Transverse colon (tissue), 4 donors: Measurements from ENCODE around the gene GRIN2A. TPM values are rescaled to one million over a fixed set of nuclear protein-coding genes. Genes with fewer than 3 reads are reported as not detected.

Source experiments
- DNase-seq: peaks from one replicate; pipeline ENCODE4 v3.0.0-alpha.2; 2019
- H3K27ac ChIP-seq, 4 donors: fragments of 200-600 bp; sonication (generic); 2 replicates each; pipeline ENCODE4 v1.5.1; 2016 to 2018; ENCODE audit warnings: inconsistent platforms in 4 of 4
- H3K27me3 ChIP-seq: fragments of 200-600 bp; sonication (generic); 2 replicates; pipeline ENCODE4 v1.5.1; 2017; ENCODE audit warnings: inconsistent platforms
- H3K36me3 ChIP-seq, 4 donors: fragments of 200-600 bp; sonication (generic); 2 replicates each; pipeline ENCODE4 v1.5.1; 2017 to 2019; ENCODE audit warnings: inconsistent platforms in 4 of 4
- H3K4me1 ChIP-seq, 4 donors: fragments of 200-600 bp; sonication (generic); 2 replicates each; pipeline ENCODE4 v1.5.1; 2017 to 2020; ENCODE audit warnings: inconsistent platforms in 4 of 4
- H3K4me3 ChIP-seq, 4 donors: fragments of 200-600 bp; sonication (generic); 1 replicate in 1 of 4; 2 replicates in 3 of 4; pipeline versions ENCODE4 v1.5.1 to v1.6.1; 2017 to 2019; ENCODE audit warnings: inconsistent platforms in 4 of 4
- H3K9me3 ChIP-seq, 2 donors: fragments of 200-600 bp; sonication (generic); 2 replicates each; pipeline ENCODE4 v1.5.1; 2017 to 2019; ENCODE audit warnings: inconsistent platforms in 2 of 2
- CTCF ChIP-seq, 5 experiments: fragments of 200-600 bp in 3 of 5; fragments of 450-650 bp in 2 of 5; sonication (generic) in 3 of 5; IDR thresholded peaks; 1 replicate in 2 of 5; 2 replicates in 3 of 5; pipeline ENCODE4 v1.5.1; 2016 to 2017; ENCODE audit warnings: antibody characterized with exemption in 5 of 5, inconsistent platforms in 3 of 5, mild to moderate bottlenecking in 2 of 5, moderate library complexity in 1 of 5
- EP300 ChIP-seq: sonication (generic); formaldehyde crosslinking; IDR thresholded peaks from one replicate; pipeline ENCODE4 v1.6.1; 2017; ENCODE audit warnings: antibody characterized with exemption, low read depth
- POLR2A ChIP-seq: fragments of 450-650 bp; IDR thresholded peaks from one replicate; pipeline ENCODE4 v1.6.1; 2016; ENCODE audit warnings: antibody characterized with exemption, mild to moderate bottlenecking, moderate library complexity
- POLR2AphosphoS5 ChIP-seq, 3 donors: sonication (generic); formaldehyde crosslinking; IDR thresholded peaks; one replicate each; pipeline ENCODE4 v1.6.1; 2016; ENCODE audit warnings: antibody characterized with exemption in 3 of 3
- WGBS, 2 donors: methylation state at CpG; one replicate each; pipeline ENCODE4 v1.1.5; 2018; ENCODE audit warnings: low coverage in 1 of 2; 5-methylcytosine and 5-hydroxymethylcytosine counted together
- in situ Hi-C, 4 donors: fragments of 200-750 bp; cut with MboI; loops; one replicate each; pipeline versions ENCODE4 v1.15.0 to v1.15.1; 2017; ENCODE audit warnings: low sequenced_read_pairs in 3 of 4, low pct_ligation_motif_present in 1 of 4, low pct_unique_long_range_greater_than_20kb in 1 of 4
- intact Hi-C: fragments of 100-400 bp; cut with DNase I; formaldehyde crosslinking; loops from one replicate; pipeline ENCODE4 v1.15.1; 2023; ENCODE audit warnings: low total_unique reads
- total RNA-seq, 4 donors: library from RNA; depleted of rRNA; stranded (reverse); fragments of >200 nt; gene quantifications; one replicate each; pipeline ENCODE4 v1.1.0, GENCODE V29; 2016

GRIN2A gene
- total RNA-seq, 4 donors from 2014 or later: 0.14 to 0.37 (median 0.18) TPM

- H3K4me1 ChIP-seq: no peaks in the 10 kb centered on the region
- no peaks in the 10 kb centered on the region for H3K27me3 ChIP-seq
- H3K9me3 ChIP-seq: no peaks in the 10 kb centered on the region
- no peak overlapping the region for H3K27ac ChIP-seq
- in situ Hi-C loops (no loop called here), intact Hi-C loops (no loop called here)
- H3K36me3 ChIP-seq: no peaks in the 10 kb centered on the region
- WGBS, 2 donors: 66% methylated on average over 6 of the region's 6 CpGs; no CpG with 5 or more reads in 1 of the 2 donors
- no peak for DNase-seq
- no peak for TF ChIP-seq EP300
- no peak for TF ChIP-seq CTCF (IDR thresholded peaks at IDR 0.05)
- no peak for TF ChIP-seq POLR2AphosphoS5 (IDR thresholded peaks at IDR 0.05)
- no peak for TF ChIP-seq POLR2A
- H3K4me3 ChIP-seq: no peak overlapping the region
These were observed 337.9 kb downstream of the GRIN2A start for GRCh38 chr16:9844361-9844760.

DNA sequence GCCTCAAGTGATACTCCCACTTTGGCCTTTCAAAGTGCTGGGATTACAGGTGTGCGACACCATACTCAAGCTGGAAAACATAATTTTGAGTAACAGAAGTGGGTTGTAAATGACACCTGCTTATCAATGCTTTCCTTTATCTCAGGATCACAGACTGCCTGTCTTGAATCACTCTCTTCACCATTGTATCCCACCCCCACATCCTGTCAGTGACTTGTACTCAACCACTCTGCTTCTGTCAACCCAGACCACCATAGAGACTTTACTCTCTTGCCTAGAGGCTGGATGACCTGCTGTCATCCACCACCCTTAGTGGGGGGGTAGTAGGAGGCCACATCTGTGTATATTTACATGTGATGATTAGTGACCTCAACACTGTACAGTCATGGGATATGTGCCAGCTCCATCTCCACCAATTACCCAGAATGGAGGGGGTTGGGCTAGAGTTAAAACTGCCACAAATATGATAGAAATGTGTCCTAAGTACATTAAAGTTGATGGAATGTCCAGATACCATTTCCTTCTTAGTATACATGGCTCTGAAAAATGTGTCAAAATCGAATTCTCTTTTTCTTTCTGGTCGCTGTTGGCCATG is 338.7 kb downstream of the GRIN2A start:
- 70 to 82% methylated on average over 3 of the region's 3 CpGs for whole genome bisulfite sequencing, 2 donors
- no peaks in the 10 kb centered on the region for H3K36me3 ChIP-seq
- intact Hi-C loops: no loop called here
- no peaks in the 10 kb centered on the region for H3K4me1 ChIP-seq
- H3K9me3 ChIP-seq: no peaks in the 10 kb centered on the region
- no peak overlapping the region for H3K4me3 ChIP-seq
- no peak for TF ChIP-seq POLR2AphosphoS5 (IDR thresholded peaks at IDR 0.05)
- no peak for TF ChIP-seq POLR2A
- no peak for TF ChIP-seq EP300
- H3K27ac ChIP-seq: no peak overlapping the region
- no peaks in the 10 kb centered on the region for H3K27me3 ChIP-seq
- in situ Hi-C loops: no loop called here
- no peak for DNase-seq

DNA sequence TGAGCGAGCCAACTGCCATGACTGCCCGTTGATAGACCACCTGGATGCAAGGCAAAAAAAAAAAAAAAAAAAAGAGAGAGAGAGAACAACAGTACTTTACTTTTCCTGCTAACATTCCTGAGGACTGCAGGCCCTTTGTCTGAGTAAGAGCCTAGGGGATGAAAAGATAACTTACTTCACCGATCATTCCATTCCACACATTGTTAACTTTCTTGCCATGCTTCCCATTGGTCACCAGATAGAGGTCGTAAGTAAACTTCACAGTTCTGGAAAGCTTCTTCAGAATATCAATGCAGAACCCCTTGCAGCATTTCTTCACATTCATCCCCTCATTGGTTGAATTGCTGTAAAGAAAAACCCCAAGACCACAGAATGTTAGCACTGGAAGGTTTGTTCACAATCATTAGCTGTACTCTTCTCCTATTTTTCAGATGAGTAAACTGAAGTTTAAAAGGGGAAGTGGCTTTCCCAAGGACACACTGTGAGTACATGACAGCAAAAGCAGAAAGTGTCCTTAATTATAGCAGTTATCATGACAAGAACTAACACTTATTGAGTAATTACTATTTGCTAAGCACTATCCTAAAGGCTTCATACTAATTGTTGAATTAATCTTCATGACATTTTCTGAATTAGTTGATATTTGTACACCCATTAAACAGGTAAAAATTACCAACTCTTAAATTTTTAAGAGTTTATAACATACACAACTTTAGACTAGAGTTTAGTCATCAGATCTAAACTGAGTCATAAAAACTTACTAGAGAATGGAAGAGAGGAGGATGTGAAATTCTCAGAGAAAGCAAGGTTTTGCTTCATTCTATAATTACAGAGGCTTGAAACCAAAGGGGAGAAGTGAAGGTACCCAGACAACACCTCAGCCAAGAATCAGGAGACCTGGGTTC is 341.2 kb downstream of the GRIN2A start:
- DNase-seq: no peak
- H3K27me3 ChIP-seq: no peaks in the 10 kb centered on the region
- in situ Hi-C loops (no loop called here), intact Hi-C loops (no loop called here)
- H3K27ac ChIP-seq: no peak overlapping the region
- TF ChIP-seq EP300 (no peak), POLR2A (no peak)
- no peaks in the 10 kb centered on the region for H3K4me1 ChIP-seq
- H3K36me3 ChIP-seq: no peaks in the 10 kb centered on the region
- WGBS, 2 donors: 71 to 85% methylated on average over 3 to 4 of the region's 4 CpGs
- no peak overlapping the region for H3K4me3 ChIP-seq
- no peaks in the 10 kb centered on the region for H3K9me3 ChIP-seq

GRCh38 chr16:9837481-9837880 is 344.7 kb downstream of the GRIN2A start:
- no peaks in the 10 kb centered on the region for H3K9me3 ChIP-seq
- H3K27ac ChIP-seq: no peak overlapping the region
- in situ Hi-C loops: no loop called here
- no peaks in the 10 kb centered on the region for H3K27me3 ChIP-seq
- WGBS, 2 donors: 89% methylated on average over 2 of the region's 2 CpGs; no CpG with 5 or more reads in 1 of the 2 donors
- DNase-seq: no peak
- H3K4me3 ChIP-seq: no peak overlapping the region
- no peaks in the 10 kb centered on the region for H3K36me3 ChIP-seq
- H3K4me1 ChIP-seq: no peaks in the 10 kb centered on the region
- TF ChIP-seq CTCF (IDR thresholded peaks at IDR 0.05) (no peak), POLR2A (no peak), EP300 (no peak)
- intact Hi-C loops: no loop called here

DNA sequence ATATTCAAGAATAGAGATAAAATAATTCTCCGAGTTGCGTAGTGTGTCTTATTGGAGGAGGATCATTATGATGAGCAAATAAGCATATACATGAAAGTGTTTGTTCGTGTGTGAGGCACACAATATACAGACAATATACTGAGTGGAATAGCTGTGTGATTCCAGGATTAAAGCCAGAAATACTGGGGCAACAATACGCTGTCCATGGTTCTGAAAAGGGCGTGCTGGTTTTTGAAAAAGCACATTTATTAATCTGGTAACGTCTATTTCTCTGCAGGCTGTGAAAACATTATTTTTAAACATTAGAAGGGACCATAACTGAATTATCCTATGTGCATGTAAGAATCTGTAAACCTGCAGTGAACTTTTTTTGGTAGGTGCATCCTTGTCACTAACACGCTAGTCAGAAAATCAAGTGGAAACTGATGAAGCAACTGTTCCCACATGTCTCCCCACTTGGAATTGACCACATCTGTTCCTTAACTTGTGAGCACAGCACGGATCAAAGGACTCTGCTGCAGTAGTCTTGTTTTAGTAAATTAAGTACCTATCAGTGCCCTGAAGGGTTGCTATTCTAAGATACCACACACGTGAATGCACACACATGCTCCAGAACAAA is 346.0 kb downstream of the GRIN2A start:
- no peak overlapping the region for H3K27ac ChIP-seq
- no peaks in the 10 kb centered on the region for H3K9me3 ChIP-seq
- no peak for DNase-seq
- no peak overlapping the region for H3K4me3 ChIP-seq
- in situ Hi-C loops: no loop called here
- 46 to 52% methylated on average over 8 to 9 of the region's 9 CpGs for WGBS, 2 donors
- intact Hi-C loops: no loop called here
- H3K4me1 ChIP-seq: no peaks in the 10 kb centered on the region
- no peaks in the 10 kb centered on the region for H3K36me3 ChIP-seq
- no peak for TF ChIP-seq POLR2A
- TF ChIP-seq CTCF (IDR thresholded peaks at IDR 0.05): no peak
- no peak for TF ChIP-seq POLR2AphosphoS5 (IDR thresholded peaks at IDR 0.05)
- TF ChIP-seq EP300: no peak
- no peaks in the 10 kb centered on the region for H3K27me3 ChIP-seq
